ENCODE measurements around the gene NLRC5.

DNA sequence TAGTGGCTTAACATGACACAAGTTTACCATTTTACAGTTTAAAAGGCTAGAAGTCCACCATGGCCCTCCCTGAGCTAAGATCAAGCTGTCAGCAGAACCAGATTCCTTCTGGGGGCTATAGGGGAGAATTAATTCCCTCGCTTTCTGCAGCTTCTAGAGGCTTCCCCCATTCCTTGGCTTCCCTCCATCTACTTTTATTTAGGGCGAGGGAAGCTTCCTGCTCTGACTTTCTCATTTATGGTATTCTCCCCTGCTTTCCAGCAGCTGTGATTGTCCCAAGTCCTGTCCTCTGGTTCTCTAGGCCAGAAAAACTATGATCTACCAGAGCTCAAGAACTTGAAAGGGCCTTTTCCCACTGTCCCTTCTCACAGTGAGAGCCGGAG, 23.3 kb upstream of the NLRC5 start:
- TF ChIP-seq, protein P1, sequence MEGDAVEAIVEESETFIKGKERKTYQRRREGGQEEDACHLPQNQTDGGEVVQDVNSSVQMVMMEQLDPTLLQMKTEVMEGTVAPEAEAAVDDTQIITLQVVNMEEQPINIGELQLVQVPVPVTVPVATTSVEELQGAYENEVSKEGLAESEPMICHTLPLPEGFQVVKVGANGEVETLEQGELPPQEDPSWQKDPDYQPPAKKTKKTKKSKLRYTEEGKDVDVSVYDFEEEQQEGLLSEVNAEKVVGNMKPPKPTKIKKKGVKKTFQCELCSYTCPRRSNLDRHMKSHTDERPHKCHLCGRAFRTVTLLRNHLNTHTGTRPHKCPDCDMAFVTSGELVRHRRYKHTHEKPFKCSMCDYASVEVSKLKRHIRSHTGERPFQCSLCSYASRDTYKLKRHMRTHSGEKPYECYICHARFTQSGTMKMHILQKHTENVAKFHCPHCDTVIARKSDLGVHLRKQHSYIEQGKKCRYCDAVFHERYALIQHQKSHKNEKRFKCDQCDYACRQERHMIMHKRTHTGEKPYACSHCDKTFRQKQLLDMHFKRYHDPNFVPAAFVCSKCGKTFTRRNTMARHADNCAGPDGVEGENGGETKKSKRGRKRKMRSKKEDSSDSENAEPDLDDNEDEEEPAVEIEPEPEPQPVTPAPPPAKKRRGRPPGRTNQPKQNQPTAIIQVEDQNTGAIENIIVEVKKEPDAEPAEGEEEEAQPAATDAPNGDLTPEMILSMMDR (IDR thresholded peaks at IDR 0.05; ENCODE audit: insufficient read depth, low read depth, low read length): no peak
- TF ChIP-seq EZH2 (IDR thresholded peaks at IDR 0.05; ENCODE audit: insufficient read depth, low read length): no peak
